GM21423 (cell line): Measurements from ENCODE around the gene SMIM29.

Experiments
- ATAC-seq: cut with Tn5 transposase; IDR thresholded peaks from one replicate; pipeline ENCODE4 v1.9.1; 2021; ENCODE audit warnings: mild to moderate bottlenecking, moderate library complexity; ENCODE audit not compliant: unreplicated experiment

Gene SMIM29

GRCh38 chr6:34227761-34228421 lies 20.9 kb downstream of the SMIM29 start:
- no peak for ATAC-seq

DNA sequence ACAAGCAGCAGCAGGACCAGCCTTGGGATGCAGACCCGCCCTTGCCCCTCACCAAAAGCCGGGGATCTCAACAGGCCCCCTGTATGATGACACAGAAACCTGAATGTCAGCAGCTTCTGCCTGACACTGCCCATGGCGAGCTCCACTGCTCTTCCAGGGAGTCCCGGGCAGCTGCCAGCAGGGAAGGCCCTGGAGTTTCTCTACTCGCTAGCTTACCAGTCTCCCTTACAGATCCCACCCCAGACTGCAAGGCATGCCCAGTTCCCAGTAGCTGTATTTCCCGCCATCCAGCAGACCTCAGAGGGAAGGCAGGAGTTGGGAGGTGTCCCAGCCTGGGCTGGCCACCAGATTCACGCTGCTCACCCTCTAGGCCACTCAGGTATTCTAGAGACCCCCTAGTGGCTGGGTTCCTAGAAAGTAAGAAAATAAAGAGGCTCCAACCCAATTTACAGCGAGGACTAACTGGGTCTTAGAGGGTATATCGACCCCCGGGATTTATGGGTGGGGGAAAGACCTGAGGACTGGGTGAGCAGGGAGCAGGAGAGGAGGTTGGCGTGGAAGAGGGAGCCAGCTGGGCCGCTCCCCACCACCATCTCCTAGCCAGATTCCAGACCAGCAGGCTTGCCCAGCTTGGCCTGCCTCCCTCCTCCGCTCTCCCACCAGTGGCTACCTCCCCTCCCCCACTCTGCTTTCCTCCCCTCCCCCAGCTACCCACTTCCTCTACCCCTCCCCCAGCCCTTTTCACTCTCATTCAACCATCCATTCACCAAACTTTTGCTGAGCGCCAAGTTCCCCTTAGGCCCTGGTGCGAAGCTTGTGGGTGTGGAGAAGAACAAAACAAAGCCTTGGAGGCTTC lies 21.8 kb downstream of the SMIM29 start:
- ATAC-seq, result no peak

DNA sequence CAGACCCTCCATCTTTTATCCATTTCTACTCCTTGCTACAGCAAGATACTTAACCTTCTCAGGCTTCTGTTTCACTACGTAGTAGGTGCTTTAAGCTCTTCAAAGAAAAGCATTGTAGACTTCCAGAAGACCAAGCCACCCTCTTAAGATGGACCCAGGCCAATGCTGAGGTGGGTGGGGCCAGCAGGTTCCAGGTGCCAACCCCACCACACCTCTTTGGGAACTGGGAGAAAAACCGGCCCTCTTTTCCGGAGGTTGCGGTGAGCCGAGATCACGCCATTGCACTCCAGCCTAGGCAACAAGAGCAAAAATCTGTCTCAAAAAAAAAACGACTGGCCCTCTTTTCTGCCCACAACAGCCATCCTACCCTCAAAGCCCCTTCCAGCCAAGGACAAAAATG lies 22.7 kb downstream of the SMIM29 start:
- ATAC-seq, result no peak

DNA sequence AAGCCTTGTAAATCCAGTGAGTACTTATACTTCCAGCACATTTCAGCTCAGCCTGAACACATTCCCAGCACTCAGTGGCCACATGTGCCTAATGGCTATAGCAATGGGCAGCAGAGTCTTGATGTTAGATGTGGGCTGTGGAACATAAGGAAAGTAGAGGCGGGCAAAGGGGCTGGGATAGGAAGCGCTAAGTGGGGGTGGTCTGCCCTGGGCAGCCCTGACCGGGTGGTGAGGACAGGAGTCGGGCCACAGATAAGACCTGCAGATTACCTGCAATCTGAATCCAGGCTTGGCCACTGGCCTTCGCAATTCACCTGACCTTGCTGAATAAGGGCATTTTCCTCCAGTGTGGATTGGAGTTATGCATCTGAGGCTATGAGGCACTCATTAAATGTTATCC lies 23.3 kb downstream of the SMIM29 start:
- no peak for ATAC-seq

DNA sequence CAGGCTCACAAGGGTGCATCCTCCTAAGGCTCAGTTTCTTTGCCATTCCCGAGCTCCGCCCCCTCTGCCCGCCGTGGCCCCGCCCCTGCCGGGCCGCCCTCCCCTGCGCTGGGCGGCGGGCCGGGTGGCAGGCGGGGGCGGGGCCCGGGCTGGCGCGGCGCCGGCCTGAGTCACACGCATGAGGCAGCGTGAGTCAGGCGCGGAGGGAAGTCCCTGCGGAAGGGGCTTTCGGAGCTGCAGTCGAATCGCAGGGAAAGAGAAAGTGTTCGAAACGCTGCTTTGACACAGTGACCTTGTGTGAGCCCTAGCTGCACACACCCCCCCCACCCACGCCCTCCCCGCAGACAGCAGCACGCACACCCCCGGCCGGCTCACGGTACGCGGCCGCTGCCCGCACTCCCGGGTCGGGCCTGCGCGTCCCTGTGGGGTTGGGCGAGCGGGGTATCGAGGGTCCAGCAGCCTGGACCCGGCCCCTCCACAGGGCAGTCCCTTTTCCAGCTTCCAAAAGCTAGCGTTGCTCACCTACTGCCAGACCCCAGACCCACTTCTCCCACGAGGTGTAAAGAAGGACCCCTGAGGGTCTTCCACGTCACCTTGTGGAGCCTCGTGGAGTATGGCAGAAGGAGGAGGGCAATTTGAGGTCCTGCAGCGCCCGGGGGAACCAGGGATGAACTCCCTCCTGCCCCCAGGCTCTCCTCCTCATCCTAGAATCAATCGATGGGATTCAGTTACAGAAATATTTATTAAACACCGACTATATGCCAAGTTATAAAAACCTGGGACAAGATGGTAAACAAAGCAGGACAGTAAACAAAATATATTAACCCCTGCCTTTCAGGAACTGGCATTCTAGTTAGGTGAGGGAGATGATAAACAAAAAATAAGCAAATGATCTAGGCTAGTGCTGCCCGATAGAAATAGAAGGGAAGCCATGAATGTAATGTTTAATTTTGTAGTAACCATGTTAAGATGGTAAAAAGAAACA lies 24.6 kb downstream of the SMIM29 start:
- peak; percentile 87 for ATAC-seq

DNA sequence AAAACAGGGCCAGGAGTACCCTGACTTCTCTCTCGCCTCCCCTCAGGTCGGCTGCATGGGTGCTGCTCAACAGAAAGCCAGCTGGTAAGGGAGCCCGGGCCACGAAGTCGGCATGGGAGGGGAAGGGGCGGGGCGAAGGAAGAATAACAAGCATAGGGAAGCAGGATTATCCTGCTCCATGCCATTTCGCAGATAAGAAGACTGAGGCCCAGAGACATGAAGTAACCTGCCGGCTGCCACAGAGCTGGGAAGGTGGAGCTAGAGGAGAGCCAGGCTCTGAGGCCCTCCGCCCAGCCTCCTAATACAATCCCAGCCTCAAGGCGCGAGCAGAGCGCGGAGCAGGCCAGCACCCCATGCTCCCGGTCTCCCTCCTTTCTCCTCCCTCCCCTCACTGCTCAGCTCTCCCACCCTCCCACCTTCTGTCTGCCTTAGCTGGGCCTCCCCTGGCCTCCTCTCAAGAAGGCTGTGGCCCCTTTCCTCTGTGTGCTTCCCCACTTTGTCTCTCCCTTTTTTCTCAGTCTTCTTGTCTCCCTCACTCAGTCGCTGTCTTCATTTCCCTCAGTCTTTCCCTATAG lies 25.3 kb downstream of the SMIM29 start:
- ATAC-seq, result no peak

DNA sequence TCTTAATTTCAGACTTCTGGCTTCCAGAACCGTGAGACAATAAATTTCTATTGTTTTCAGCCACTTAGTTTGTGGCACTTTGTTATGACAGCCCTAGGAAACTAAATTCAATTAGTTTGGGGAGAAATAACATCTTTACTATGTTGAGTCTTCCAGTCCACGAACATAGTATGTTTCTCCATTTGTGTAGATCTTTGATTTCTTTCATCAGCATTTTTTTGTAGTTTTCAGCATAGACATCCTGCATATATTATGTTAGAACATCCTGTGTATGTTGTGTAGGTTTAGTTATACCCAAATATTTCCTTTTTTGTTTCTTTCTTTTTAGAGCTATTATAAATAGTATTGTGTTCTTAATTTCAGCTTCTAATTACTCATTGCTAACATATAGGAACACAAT lies 30.1 kb downstream of the SMIM29 start:
- no peak for ATAC-seq

GRCh38 chr6:34213772-34214171 lies 35.0 kb downstream of the SMIM29 start:
- no peak for ATAC-seq

DNA sequence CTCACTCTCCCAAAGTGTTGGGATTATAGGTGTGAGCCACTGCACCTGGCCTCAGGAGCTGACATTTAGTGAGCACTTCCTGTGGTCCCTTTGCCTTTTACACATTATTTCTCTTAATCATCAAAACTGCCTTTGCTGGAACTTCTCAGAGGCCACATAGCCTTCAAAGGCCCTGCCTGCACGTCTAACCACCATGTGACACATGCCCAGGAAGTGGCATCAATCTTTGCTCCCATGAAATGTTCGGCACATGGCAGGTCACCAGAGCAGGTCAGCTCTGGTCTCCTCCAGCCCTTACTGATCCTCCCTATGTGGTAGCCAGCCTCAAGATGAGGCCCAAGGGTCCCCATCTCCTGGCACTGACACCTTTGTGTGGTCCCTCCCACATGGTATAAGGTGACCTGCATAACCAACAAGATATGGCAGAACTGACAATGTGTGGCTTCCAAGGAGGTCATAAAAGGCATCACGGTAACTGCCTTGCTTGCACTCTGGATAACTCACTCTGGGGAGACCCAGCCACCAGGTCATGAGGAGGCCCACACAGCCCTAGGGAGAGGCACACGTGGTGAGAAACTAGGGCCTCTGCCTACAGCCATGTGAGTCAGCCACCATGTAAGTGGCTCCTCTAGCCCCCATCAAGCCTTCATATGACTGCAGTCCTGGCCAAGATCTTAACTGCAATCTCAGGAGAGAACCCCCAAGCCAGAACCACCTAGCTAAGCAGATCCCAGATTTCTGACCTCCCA lies 40.9 kb downstream of the SMIM29 start:
- no peak for ATAC-seq

GRCh38 chr6:34206726-34207125 lies 42.1 kb downstream of the SMIM29 start:
- no peak for ATAC-seq

DNA sequence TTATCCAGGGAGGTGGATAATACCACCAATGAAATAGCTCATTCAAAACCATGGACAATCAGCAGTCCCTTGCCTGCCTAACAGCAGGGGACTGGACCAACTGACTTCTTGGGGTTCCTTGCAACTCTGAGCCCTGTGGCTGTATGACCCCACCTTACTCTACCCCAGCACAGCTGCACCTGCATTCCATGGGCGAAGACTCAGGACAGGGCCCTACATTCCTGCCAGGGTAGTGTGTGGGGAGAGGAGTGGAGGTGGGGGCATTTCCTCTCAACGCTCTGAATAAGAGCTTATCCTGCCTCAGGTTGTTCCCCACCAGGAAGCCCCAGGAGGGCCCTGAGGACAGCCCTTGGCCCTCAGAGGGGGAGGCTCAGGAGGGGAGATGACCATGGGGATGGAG lies 42.9 kb downstream of the SMIM29 start:
- ATAC-seq, result no peak

DNA sequence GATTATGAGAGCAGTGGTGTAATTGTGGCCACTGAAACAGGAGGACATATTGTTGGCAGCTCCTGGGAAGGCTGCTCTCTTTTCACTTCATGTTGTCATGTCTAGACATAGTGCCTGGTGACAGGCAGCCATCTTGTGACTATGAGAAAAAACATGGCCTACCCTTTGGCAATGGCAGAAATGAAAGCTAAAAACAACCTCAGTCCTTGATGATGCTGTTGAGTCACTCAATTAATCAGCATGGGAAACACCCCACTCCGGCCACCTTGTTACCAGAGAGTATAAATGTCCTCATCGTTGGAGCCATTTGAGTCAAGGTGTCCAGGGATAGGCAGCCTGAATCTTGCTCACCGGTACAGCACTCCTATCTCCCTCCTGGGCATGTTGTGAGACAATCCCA lies 43.3 kb downstream of the SMIM29 start:
- no peak for ATAC-seq

DNA sequence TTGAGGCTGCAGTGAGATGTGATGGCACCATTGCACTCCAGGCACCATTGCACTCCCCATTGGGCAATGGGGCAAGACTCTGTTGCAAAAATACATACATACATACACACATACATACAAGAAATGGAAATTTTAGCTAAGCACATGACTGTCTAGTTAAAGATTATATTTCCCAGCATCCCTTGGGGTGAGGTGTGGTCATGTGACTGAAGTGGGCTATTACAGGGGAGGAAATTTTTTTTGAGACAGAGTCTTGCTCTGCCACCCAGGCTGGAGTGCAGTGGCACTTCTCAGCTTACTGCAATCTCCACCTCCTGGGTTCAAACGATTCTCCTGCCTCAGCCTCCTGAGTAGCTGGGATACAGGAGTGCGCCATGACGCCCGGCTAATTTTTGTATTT lies 44.1 kb downstream of the SMIM29 start:
- ATAC-seq, result no peak

DNA sequence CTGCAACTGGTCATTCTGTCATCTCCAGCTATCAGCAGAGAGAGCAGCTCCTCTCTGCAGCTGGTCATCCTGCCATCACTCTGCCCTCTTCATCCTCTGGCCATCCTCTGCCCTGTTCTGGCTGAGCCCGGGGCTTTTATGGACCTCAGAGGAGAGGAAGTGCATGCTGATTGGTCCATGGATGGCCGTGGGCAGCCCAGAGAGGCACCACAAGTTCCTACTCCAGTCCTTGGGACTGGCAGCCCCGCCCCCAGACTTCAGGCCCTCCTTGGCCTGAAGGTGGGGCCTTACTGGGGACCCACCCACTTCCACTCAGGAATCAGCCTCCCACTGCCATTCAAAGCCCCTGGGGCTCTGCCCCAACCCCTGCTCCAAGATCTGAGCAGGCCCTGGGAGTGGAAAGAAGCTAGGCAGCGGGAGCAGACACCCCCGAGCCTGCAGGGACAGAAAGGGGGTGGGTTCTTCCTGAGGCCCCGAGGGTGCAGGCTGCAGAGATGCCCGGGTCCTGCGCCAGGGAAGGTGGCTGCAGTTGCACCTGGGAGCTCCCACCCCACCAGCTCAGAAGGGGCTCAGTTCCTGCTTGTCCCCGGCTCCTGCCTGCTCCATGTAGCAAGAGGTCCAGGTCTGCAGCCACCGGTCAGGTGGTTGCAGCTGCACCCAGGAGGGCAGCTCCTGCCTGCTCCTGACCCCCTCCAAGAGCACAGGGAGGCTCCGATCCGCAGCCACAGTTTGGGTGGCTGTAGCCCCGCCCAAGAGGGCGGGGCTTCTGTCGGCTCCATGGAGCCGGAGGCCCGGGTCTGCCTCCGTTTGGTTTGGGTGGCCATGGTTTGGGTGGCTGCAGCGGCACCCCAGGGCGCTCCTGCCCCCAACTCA lies 46.2 kb downstream of the SMIM29 start:
- ATAC-seq, result no peak

DNA sequence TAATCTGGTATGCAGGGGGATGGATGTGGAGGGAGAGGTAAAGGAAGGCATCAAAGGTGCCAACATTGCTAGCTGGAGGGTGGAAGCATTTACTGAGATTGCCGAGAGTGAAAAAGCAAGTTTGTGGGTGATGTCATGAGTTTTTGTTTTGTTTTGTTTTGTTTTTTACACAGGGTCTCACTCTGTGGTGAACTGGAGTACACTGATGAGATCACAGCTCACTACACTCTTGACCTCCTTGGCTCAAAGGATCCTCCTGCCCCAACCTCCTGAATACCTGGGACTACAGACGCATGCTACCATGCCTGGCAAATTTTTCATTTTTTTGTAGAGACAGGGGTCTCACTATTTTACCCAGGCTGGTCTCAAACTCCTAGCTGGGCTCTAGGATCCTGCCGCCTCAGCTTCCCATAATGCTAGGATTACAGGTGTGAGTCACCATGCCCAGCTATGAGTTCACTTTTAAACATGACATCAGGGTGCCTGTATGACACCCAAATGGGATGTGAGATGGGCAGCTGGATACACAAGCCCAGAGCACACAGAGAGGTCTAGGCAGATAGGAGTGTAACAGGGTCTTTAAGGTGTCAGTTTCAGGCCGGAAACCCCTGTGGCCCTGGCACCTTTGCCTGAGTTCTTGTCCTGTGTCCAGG lies 47.2 kb downstream of the SMIM29 start:
- ATAC-seq, result no peak

DNA sequence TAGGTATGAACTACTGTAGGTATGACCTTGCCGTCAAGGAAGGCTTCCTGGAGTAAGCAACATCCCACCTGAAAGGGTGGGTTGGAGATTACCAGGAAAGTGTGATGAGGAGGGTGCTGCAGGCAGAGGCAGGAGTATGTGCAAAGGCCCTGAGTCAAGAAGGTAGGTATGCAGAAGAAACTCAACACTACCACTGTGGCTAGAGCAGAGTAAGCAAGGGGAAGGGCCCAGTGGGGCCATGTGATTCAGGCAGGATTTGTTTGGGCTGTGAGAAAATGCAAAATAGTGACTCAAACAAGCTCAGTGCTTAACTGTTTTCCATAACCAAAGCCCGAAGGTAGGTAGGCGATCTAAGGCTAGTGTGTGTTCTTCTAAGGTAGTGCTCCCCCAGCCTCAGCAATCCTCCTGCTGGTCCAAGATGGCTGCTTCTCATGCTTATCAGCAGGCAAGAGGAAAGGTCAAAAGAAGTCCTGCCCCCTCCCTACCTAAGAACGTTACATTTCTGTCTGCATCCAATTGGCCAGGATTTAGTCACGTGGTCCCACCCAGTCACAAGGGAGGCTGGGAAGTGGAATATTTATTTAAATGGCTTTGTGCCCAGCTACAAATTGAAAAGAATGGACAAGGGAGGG lies 48.4 kb downstream of the SMIM29 start:
- no peak for ATAC-seq

DNA sequence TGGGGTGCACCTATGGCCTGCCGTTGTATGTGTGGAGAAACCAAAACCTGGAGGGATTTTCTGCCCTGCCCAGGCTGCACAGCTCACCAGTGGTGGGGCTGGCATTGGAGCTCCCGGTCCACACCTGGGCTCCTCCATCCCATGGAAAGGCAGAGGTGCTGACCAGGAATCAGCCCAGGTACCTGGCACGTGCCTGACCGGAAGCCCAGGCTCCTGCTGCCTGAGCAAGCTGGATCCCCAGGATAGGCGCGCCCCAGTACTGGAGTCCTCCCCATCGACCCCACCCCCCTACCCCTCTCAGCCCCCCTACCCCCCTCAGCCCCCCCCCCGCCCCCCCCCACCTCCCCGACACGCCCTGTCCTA lies 52.0 kb downstream of the SMIM29 start:
- no peak for ATAC-seq
